Kidney epithelial cell (primary cell): ENCODE results near the gene IQCH. TPM values are rescaled to one million over a fixed set of nuclear protein-coding genes. Genes with fewer than 3 reads are reported as not detected.
"Not testable (repeated sequence)": the region's sequence is repeated elsewhere in the genome, so short reads cannot be mapped to it uniquely, and the experiment has no call there.

Experiments
- DNase-seq: peaks from one replicate; pipeline ENCODE4 v3.0.0-alpha.2; 2010; ENCODE audit warnings: low read depth
- H3K27me3 ChIP-seq: 2 replicates; pipeline ENCODE4 v1.6.0; 2011; ENCODE audit warnings: low read length; ENCODE audit not compliant: control insufficient read depth, insufficient read depth
- H3K36me3 ChIP-seq: 2 replicates; pipeline ENCODE4 v1.5.1; 2011; ENCODE audit warnings: low read length; ENCODE audit not compliant: control insufficient read depth, insufficient read depth
- H3K4me3 ChIP-seq: 2 replicates; pipeline ENCODE4 v1.5.1; 2011; ENCODE audit warnings: low read depth, mild to moderate bottlenecking, control low read depth, low read length
- total RNA-seq: library from RNA; depleted of rRNA; stranded (reverse); fragments of >200 nt; gene quantifications from 2 replicates; pipeline ENCODE4 v1.2.3, GENCODE V29; 2015
- TF ChIP-seq, protein P1 (sequence below): IDR thresholded peaks from 2 replicates; pipeline ENCODE4 v1.5.1; 2011; ENCODE audit warnings: mild to moderate bottlenecking, moderate library complexity, low read length, control low read depth, inconsistent platforms; ENCODE audit not compliant: insufficient read depth, poor library complexity, severe bottlenecking

IQCH gene
- total RNA-seq, 1 donor from 2014 or later, result 6.3 TPM

DNA sequence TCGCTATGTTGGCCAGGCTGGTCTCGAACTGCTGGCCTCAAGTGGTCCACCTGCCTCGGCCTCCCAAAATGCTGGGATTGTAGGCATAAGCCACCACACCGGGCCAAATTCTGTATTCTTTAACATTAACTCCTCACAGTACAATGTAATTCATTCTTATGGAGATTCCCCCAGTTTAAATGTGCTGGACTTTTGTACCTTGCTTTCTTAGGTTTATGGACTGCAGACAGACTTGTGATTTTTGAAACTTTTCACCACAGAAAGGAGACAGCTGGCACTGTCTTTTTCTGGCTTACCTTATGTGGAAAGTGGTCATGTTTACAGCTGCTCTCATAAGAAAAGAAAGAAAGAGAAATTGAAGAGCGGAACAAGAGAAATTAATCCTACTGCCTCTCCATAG, 103.8 kb downstream of the IQCH start:
- Histone ChIP-seq H3K36me3 (no peaks in the 10 kb centered on the region), H3K4me3 (no peak overlapping the region), H3K27me3 (no peaks in the 10 kb centered on the region)
- DNase-seq, result no peak
- TF ChIP-seq, protein P1, sequence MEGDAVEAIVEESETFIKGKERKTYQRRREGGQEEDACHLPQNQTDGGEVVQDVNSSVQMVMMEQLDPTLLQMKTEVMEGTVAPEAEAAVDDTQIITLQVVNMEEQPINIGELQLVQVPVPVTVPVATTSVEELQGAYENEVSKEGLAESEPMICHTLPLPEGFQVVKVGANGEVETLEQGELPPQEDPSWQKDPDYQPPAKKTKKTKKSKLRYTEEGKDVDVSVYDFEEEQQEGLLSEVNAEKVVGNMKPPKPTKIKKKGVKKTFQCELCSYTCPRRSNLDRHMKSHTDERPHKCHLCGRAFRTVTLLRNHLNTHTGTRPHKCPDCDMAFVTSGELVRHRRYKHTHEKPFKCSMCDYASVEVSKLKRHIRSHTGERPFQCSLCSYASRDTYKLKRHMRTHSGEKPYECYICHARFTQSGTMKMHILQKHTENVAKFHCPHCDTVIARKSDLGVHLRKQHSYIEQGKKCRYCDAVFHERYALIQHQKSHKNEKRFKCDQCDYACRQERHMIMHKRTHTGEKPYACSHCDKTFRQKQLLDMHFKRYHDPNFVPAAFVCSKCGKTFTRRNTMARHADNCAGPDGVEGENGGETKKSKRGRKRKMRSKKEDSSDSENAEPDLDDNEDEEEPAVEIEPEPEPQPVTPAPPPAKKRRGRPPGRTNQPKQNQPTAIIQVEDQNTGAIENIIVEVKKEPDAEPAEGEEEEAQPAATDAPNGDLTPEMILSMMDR, result no peak

DNA sequence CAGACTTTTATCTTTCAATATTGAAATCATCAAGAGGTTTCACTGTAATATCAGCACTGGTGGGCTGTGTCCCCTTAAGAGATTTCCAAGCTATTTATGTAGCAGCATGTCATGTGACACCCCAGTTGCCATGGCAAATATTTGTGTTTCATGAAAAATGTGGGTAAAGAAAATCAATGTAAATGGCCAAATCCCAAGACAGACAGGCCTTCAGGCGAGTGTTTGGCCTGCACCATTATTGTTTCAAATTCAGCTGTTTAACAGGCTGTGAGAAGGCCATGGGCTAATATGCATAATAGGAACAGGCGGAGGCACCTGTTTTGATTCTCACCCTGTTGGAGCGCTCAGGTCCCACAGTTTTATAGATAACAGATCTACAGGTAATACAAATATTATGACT, 104.2 kb downstream of the IQCH start:
- Histone ChIP-seq H3K36me3 (no peaks in the 10 kb centered on the region), H3K27me3 (no peaks in the 10 kb centered on the region), H3K4me3 (no peak overlapping the region)
- TF ChIP-seq, protein P1, result no peak
- DNase-seq, result no peak

DNA sequence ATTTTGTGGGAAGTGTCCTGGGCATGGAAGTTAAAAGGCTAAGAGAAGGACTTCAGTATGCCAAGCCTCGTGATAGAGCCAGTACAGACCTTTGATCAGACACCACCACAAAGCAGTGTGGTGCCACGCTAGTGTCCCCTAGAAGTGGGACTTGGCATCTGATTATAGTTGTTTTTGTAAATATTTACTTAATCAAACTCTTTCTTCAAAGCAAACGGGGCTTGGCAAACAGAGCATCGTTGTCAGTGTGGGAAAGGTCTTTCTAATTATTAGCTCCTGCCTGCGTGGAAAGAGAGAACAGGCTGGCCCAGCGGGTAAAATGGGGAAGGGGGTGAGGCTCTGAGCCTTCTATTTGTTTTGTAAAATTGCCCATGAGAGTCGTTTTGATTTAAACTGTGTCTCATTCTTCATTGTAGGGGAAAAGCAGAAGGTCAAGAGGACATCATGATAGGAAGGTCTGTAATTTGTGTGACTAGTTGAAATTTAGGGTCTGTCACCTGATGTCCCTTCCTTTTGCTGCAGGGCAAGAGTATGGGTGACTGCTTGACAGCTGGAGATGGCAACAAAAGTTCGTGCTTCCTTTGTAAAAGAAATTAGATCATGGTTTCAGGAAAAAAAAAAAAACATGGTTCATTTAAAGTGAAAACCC, 105.0 kb downstream of the IQCH start:
- TF ChIP-seq, protein P1, result no peak
- DNase-seq, result no peak
- no peaks in the 10 kb centered on the region for H3K36me3 ChIP-seq
- no peak overlapping the region for H3K4me3 ChIP-seq
- no peaks in the 10 kb centered on the region for H3K27me3 ChIP-seq

DNA sequence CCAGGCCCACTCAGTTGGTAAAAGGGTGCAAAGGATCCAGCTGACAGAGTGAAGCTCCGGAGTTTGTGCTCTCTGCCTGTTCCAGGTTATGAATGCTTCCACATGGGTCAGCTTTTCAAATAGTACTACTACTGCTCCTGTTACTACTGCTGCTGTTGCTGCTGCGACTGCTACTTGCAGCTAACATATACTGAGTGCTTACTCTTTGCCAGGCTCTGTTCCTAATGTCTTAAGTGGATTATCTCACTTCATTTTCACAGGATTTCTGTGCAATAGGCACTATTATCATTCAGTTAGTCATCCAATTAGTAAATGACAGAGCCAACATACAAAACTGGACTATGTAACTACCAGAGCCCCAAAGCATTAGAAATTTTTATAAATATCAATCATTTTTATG, 106.5 kb downstream of the IQCH start:
- Histone ChIP-seq H3K36me3 (no peaks in the 10 kb centered on the region), H3K4me3 (no peak overlapping the region), H3K27me3 (no peaks in the 10 kb centered on the region)
- TF ChIP-seq, protein P1, result no peak
- DNase-seq, result no peak

DNA sequence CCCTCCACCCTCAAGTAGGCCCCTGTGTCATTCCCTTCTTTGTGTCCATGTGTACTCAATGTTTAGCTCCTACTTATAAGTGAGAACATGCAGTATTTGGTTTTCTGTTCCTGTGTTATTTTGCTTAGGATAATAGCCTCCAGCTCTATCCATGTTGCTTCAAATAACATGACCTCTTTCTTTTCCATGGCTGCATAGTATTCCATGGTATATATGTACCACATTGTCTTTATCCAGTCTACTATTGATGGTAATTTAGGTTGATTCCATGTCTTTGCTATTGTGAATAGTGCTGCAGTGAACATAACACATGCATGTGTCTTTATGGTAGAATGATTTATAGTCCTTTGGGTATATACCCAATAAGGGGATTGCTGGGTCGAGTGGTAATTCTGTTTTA, 109.1 kb downstream of the IQCH start:
- H3K36me3 ChIP-seq, H3K4me3 ChIP-seq, DNase-seq, H3K27me3 ChIP-seq: not testable (repeated sequence)

DNA sequence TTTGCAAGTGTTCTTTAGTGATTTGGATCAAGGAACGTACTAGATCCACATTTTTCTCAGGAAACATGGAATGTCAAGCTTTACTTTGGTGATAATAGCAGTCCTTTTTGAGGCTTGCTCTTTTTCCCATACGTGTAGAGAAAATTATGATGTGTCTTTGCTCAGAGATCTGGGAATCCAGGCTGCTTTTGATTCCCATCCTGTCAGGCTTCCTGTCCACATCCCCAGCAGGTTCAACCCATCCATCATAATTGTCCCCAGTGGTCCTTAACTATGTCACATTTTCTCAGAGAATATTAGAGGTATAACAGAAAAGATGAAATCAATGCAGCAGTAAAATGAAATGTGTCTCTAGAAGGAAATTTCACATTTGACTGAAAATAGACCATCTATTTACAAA, 111.4 kb downstream of the IQCH start:
- H3K36me3 ChIP-seq, result no peaks in the 10 kb centered on the region
- H3K27me3 ChIP-seq, result no peaks in the 10 kb centered on the region
- TF ChIP-seq, protein P1, result no peak
- no peak for DNase-seq
- H3K4me3 ChIP-seq, result no peak overlapping the region
